ENCODE results near the gene PLPPR5.
A peak's percentile ranks its signal among the peaks of the same experiment; 100 is the strongest.

The PLPPR5 gene

DNA sequence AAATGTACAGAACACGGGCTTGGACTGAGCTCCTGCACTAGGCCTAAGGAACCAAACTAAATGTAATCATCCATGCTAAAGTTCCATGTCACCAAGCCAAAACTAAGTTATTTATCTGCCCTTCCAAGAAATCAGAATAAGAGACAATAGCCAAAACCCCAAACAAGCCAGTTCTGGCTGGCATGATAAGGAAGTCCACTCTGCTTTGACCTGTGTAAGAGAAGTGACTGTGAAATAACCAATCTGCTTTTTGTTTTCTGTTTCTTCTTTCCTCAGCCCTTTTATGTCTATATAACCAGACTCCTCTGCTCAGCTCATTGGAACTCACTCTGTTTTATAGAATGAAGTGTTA, 15.1 kb downstream of the PLPPR5 start:
- no peaks in the 10 kb centered on the region for H3K27me3 ChIP-seq (ENCODE audit: low read depth)
- no peaks in the 10 kb centered on the region for H3K36me3 ChIP-seq (replicated peaks)
- no peaks in the 10 kb centered on the region for H3K9me3 ChIP-seq
- in situ Hi-C loops (cut with MboI; ENCODE audit: low sequenced_read_pairs), result no loop called here
- no peak overlapping the region for H3K4me3 ChIP-seq
- H3K4me1 ChIP-seq, result peaks cover 18% of the 10 kb centered on the region
- DNase-seq (ENCODE audit: low spot score in 2 of 2), result no peak

DNA sequence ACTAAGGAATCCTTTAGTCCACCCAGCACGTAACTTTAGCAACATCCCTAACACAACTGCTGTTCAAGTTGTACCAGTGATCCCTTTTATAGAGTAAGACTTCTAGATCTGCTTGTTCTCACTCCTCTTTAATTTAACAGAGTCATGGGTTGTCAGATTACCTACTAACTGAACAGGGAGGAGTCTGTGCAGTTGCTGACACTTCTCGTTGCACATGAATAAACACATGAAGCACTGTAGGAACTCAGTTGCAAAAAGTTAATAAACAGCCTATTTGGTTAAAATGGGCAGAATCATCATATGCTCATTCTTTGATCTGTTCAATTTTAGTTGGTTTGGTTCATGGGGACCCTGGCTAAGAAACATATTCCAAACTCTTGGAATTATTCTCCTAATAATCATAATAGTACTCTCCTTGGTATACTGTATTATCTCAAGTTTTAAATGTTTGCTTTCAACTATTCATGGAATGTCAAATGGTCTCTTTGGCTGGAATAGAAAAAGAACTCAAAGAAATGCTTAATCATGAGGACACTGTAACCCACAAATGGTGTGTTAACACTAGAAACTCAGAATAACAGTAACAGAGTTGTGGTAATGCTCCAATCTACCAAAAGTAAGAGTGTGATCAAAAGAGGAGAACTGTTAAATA, 15.6 kb downstream of the PLPPR5 start:
- H3K4me1 ChIP-seq, result peaks cover 18% of the 10 kb centered on the region

DNA sequence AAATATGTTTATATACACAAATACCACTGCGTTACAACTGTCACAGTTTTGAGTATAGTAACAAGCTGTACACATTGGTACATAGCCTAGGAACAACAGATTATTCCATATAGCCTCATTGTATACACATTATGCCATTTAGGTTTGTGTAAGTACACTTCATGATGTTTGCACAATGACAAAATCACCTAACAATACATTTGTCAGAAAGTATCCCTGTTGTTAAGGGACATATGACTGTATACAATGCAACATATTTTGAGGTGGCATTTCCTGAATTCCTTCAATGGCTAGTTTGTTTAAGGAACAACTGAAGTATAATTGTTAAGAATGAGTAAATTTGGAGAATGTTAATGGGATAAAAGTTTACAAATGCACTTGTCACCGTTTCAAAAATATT, 19.0 kb downstream of the PLPPR5 start:
- H3K36me3 ChIP-seq (replicated peaks), result no peaks in the 10 kb centered on the region
- H3K4me3 ChIP-seq, result no peak overlapping the region
- DNase-seq (ENCODE audit: low spot score in 2 of 2), result no peak
- in situ Hi-C loops (cut with MboI; ENCODE audit: low sequenced_read_pairs), result no loop called here
- H3K4me1 ChIP-seq, result peaks cover 18% of the 10 kb centered on the region
- no peaks in the 10 kb centered on the region for H3K27me3 ChIP-seq (ENCODE audit: low read depth)
- H3K9me3 ChIP-seq, result no peaks in the 10 kb centered on the region

More for the DNA sequence above, 15.6 kb downstream of the PLPPR5 start:
- Histone ChIP-seq H3K27me3 (ENCODE audit: low read depth) (no peaks in the 10 kb centered on the region), H3K36me3 (replicated peaks) (no peaks in the 10 kb centered on the region), H3K9me3 (no peaks in the 10 kb centered on the region), H3K4me3 (no peak overlapping the region)
- in situ Hi-C loops (cut with MboI; ENCODE audit: low sequenced_read_pairs), result no loop called here
- no peak for DNase-seq (ENCODE audit: low spot score in 2 of 2)

DNA sequence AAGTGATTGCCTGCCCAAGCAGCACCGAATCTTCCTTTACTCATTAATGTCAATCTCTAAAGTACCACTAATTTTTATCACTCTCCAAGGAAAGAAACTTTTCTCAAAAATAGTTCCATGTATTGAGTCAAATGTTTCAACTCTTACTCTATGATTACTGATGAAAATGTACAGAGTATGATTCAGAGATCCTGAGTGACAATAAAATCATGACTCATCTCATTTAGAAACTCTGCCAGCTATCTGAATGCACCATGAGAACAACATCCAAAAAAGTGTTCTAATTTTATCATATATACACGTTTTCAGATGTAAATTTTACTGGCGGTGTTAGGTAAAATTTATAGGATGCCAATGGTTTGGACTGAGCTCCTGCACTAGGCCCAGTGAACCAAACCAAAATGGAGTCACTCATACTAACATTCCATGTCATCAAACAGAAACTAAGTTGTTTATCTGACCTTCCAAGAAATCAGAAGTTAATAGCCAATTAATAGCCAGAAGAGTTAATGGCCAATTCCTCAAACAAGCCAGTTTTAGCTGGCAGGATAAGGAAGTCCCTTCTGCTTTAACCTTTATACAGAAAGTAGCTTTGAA, 22.6 kb downstream of the PLPPR5 start:
- H3K4me3 ChIP-seq, result no peak overlapping the region
- H3K27me3 ChIP-seq (ENCODE audit: low read depth), result no peaks in the 10 kb centered on the region
- in situ Hi-C loops (cut with MboI; ENCODE audit: low sequenced_read_pairs), result no loop called here
- no peak for DNase-seq (ENCODE audit: low spot score in 2 of 2)
- peaks cover 2% of the 10 kb centered on the region; the same call in 1 of the 2 replicates for H3K4me1 ChIP-seq
- H3K36me3 ChIP-seq (replicated peaks), result no peaks in the 10 kb centered on the region
- H3K9me3 ChIP-seq, result no peaks in the 10 kb centered on the region

DNA sequence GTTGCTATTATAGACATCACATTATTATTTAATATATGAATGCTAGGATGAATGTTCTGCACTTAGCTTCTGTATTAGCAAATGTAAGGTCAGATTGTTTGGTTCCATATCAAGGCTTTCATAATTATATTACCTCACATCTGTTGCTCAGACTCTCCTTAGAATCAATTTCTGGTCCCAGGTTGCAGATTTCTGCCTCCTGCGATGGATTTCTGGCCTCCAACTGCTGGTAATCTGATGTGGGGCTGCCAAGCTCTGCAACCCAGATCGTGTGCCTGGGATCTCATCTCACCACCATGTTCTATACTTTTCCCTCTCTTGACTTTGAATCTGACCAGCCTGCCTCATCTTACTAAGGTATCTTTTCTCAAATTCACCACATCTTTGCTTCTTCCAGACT, 25.2 kb downstream of the PLPPR5 start:
- in situ Hi-C loops (cut with MboI; ENCODE audit: low sequenced_read_pairs), result no loop called here
- H3K9me3 ChIP-seq, result no peaks in the 10 kb centered on the region
- DNase-seq (ENCODE audit: low spot score in 2 of 2), result no peak
- H3K4me3 ChIP-seq, result no peak overlapping the region
- H3K36me3 ChIP-seq (replicated peaks), result no peaks in the 10 kb centered on the region
- H3K27me3 ChIP-seq (ENCODE audit: low read depth), result no peaks in the 10 kb centered on the region
- peaks cover 11% of the 10 kb centered on the region for H3K4me1 ChIP-seq

DNA sequence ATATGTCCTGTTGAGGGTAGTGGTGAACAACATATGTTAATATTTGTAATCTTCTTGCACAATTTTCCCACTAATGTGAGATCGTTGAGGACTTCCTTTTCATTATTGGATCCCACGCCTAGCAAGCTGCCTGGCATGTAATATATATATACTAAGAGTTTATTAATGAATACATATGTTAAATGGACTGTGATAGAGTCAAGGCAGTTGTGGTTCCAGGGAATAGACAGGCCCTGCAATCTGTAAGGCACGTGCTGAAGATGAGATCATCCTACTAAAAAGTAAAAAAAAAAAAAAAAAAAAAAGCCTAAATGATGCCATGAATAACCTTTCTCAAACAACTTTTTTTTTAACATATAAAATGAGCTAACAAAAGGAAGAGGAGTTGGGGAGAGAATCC, 28.9 kb downstream of the PLPPR5 start:
- H3K36me3 ChIP-seq (replicated peaks), result no peaks in the 10 kb centered on the region
- DNase-seq (ENCODE audit: low spot score in 2 of 2), result no peak
- in situ Hi-C loops (cut with MboI; ENCODE audit: low sequenced_read_pairs), result no loop called here
- peaks cover 14% of the 10 kb centered on the region for H3K4me1 ChIP-seq
- no peaks in the 10 kb centered on the region for H3K9me3 ChIP-seq
- H3K4me3 ChIP-seq, result no peak overlapping the region
- H3K27me3 ChIP-seq (ENCODE audit: low read depth), result no peaks in the 10 kb centered on the region

DNA sequence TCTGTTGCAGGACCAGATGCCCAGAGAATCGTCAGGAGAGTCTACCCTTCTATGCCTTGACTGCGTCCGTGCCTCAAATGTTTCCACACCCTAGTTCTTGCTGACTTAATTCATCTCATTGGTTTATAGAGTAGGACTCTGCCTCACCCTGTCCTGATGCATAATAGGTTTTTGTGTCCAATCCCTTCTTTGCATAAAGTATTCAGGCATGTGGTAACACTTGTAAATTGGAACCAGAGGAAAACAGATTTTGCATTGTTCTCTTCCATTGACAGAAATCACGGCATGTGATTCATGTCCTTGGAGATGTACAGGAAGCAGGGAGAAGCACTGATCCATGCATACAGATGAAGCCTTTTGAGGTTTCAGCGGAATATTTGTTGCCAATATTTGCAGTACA, 29.5 kb downstream of the PLPPR5 start:
- H3K4me3 ChIP-seq, result no peak overlapping the region
- no peaks in the 10 kb centered on the region for H3K27me3 ChIP-seq (ENCODE audit: low read depth)
- H3K36me3 ChIP-seq (replicated peaks), result no peaks in the 10 kb centered on the region
- in situ Hi-C loops (cut with MboI; ENCODE audit: low sequenced_read_pairs), result no loop called here
- H3K4me1 ChIP-seq, result peaks cover 14% of the 10 kb centered on the region
- H3K9me3 ChIP-seq, result no peaks in the 10 kb centered on the region
- peak; percentile 57 to 94 for DNase-seq (ENCODE audit: low spot score in 2 of 2)

DNA sequence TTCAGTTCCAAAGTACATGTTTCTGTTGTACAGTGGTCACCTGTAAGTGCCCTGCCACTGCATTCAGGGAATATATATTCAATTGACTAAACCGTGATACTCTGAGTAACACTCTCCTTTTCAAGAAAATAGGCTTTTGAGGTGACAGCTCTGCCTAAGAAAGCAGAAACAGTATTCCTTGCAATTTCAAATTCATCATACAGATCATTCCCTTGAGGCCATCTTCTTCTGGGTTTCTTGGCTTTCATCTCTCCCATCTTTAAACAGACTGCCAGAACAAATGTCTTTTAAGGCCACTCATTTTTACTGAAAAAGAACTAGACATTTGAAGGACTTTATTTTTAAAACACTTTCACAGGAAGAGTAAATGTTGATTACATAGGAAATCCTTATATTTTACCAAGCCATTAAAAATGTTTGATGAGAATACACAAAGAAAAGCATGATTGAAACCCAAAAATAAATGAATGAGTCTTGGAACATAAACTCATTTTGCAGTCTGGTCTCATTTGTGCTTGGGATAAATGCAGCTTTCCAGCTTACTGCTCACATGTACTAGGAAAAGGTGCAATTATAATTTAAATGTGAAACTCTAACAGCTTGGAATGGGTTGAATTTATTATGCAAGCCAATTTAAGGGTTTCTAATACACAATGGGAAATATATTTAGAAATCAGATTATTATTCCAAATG, 34.7 kb downstream of the PLPPR5 start:
- no peaks in the 10 kb centered on the region for H3K27me3 ChIP-seq (ENCODE audit: low read depth)
- in situ Hi-C loops (cut with MboI; ENCODE audit: low sequenced_read_pairs), result no loop called here
- peaks cover 8% of the 10 kb centered on the region for H3K4me1 ChIP-seq
- H3K36me3 ChIP-seq (replicated peaks), result no peaks in the 10 kb centered on the region
- H3K9me3 ChIP-seq, result no peaks in the 10 kb centered on the region
- no peak for DNase-seq (ENCODE audit: low spot score in 2 of 2)
- no peak overlapping the region for H3K4me3 ChIP-seq

DNA sequence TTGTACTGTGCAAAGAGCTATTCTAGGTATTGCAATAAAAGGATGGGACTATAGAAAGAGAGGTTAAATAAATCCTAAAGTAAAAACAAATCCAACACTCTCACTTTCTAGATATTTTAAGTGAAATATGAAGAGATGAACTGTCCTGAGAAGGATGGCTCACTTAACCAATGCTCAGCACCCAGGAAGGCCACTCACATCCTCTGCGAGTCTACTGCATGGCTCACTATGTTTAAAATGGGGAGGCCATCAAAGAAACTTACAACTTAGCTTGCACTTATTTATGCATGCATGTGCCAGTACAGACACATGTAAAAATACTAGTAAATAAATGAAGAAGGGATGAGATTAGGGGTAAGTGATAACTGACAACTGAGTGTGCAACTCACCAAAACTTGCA, 37.5 kb downstream of the PLPPR5 start:
- in situ Hi-C loops (cut with MboI; ENCODE audit: low sequenced_read_pairs), result no loop called here

DNA sequence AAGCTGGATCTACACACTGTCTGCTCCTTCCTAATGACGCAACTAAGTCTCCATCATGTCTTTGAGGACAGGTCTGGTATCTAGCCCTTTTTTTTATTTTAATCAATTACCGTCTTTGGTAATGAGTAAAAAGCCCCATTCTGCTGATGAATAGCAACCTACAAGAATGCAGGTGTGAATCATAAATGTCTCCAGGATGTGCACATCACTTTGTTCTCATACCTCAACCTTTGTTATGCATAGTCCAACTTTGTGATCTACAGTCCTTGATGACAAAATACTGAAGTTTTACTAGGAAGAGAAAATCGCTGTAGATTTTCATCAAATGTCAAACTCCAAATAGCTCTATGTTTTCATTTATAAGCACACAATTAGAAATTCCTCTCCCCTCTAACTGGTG, 39.3 kb downstream of the PLPPR5 start:
- Histone ChIP-seq H3K4me3 (no peak overlapping the region), H3K4me1 (no peaks in the 10 kb centered on the region), H3K27me3 (ENCODE audit: low read depth) (no peaks in the 10 kb centered on the region), H3K9me3 (no peaks in the 10 kb centered on the region), H3K36me3 (replicated peaks) (no peaks in the 10 kb centered on the region)
- in situ Hi-C loops (cut with MboI; ENCODE audit: low sequenced_read_pairs), result no loop called here
- no peak for DNase-seq (ENCODE audit: low spot score in 2 of 2)

More for the DNA sequence above, 37.5 kb downstream of the PLPPR5 start:
- no peak for DNase-seq (ENCODE audit: low spot score in 2 of 2)
- Histone ChIP-seq H3K9me3 (no peaks in the 10 kb centered on the region), H3K4me3 (no peak overlapping the region), H3K36me3 (replicated peaks) (no peaks in the 10 kb centered on the region), H3K4me1 (no peaks in the 10 kb centered on the region), H3K27me3 (ENCODE audit: low read depth) (no peaks in the 10 kb centered on the region)

DNA sequence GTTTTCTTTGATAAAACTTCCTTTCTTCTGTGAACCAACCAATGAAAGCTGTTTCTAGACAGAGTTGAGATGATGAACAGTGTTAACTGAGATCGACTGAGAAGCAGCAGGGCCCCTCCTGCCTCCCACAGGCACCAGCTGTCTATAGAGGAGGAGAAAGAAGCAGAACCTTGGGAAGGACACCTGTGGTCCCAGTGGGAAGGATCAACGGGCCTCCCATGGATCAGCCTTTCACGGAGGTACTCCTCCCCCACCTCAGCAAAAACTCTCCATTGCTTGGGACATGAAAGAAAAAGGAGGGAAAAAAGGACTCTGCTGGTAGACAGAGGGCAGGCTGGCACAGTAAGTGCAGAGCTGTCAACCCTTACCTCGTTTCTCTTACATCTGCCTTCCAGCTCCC, 40.5 kb downstream of the PLPPR5 start:
- Histone ChIP-seq H3K4me1 (no peaks in the 10 kb centered on the region), H3K9me3 (no peaks in the 10 kb centered on the region), H3K27me3 (ENCODE audit: low read depth) (no peaks in the 10 kb centered on the region), H3K36me3 (replicated peaks) (no peaks in the 10 kb centered on the region), H3K4me3 (no peak overlapping the region)
- in situ Hi-C loops (cut with MboI; ENCODE audit: low sequenced_read_pairs), result no loop called here
- DNase-seq (ENCODE audit: low spot score in 2 of 2), result no peak

DNA sequence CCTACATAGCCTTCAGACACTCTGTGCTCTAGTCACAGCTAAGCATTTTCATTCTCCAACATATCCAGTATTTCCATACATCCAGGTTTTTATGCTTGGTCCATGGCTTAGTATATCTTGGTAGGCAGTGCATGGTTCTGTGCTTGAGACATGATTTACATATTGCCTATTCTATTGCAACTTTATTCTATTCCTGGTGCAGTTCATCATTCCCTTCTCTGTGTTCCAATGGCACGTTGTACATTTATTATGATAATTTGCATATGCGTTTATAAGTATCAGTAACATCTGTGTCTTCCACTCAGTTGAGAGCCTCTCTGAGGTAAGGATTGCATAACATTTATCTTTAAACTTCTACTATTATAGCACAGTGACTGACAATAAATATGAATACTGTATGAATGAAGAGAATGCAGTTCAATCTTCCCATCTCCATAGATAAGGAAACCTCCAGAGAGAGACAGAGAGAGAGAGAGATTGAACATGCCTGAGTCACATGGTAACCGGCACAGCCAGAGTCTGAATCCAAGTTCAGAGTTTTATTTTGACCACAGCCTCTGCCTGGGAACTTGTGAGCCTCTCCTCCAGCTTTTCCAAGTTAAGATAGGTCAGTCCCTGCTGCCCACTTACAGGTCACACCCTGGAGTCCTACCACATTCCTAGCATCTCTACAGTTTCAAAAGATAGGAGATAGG, 41.5 kb downstream of the PLPPR5 start:
- in situ Hi-C loops (cut with MboI; ENCODE audit: low sequenced_read_pairs), result no loop called here
- DNase-seq (ENCODE audit: low spot score in 2 of 2), result no peak
- no peaks in the 10 kb centered on the region for H3K36me3 ChIP-seq (replicated peaks)
- no peak overlapping the region for H3K4me3 ChIP-seq
- no peaks in the 10 kb centered on the region for H3K27me3 ChIP-seq (ENCODE audit: low read depth)
- H3K9me3 ChIP-seq, result no peaks in the 10 kb centered on the region
- H3K4me1 ChIP-seq, result no peaks in the 10 kb centered on the region

DNA sequence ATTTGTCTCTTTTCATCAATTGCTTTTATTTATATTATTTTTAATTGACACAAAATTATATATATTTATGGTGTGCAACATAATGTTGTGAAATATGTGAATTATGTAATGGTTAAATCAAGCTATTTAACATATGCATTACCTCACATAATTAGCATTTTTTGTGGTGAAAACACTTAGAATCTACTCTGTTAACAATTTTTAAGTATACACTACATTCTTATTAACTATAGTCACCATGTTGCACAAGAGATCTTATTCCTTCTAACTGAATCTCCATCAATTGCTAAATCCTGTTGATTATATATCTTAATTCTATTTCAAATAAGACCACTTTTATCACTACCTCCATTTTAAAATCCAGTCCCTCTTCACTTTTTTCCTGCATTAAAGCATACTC, 42.5 kb downstream of the PLPPR5 start:
- no peak for DNase-seq (ENCODE audit: low spot score in 2 of 2)
- H3K4me1 ChIP-seq, result no peaks in the 10 kb centered on the region
- H3K27me3 ChIP-seq (ENCODE audit: low read depth), result no peaks in the 10 kb centered on the region
- no peaks in the 10 kb centered on the region for H3K36me3 ChIP-seq (replicated peaks)
- H3K4me3 ChIP-seq, result no peak overlapping the region
- in situ Hi-C loops (cut with MboI; ENCODE audit: low sequenced_read_pairs), result no loop called here
- H3K9me3 ChIP-seq, result no peaks in the 10 kb centered on the region

DNA sequence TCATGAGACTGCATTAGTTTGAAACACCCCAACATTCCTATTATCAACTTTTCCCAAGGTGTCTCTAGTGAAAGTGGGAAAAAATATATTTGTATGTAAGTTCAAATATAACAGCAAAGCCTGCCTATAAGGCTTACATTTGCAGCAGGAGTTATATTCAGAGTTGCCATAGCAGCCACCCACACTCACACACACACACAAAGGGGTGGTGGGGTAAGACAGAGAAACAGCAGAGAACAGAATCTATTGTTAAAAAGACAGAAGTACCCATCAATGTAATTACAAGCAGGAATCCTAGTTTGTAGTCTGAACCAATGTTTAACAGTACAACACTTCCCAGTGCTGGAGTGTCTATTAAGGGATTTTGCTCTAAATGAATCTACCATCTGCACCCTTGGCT, 55.0 kb downstream of the PLPPR5 start:
- in situ Hi-C loops (cut with MboI; ENCODE audit: low sequenced_read_pairs), result no loop called here
- Histone ChIP-seq H3K27me3 (ENCODE audit: low read depth) (no peaks in the 10 kb centered on the region), H3K4me3 (no peak overlapping the region), H3K36me3 (replicated peaks) (no peaks in the 10 kb centered on the region), H3K9me3 (no peaks in the 10 kb centered on the region), H3K4me1 (no peaks in the 10 kb centered on the region)
- no peak for DNase-seq (ENCODE audit: low spot score in 2 of 2)
